Measurements from ENCODE around the gene MLF2. TPM values are rescaled to one million over a fixed set of nuclear protein-coding genes. Genes with fewer than 3 reads are reported as not detected.

MLF2 gene
- total RNA-seq, 1 experiment from 2014 or later: 309 TPM

- H3K79me2 ChIP-seq (ENCODE audit: insufficient read depth, low read length): no peaks in the 10 kb centered on the region
- H3K4me2 ChIP-seq (ENCODE audit: low read length): no peak overlapping the region
- no peak overlapping the region for H2AFZ ChIP-seq (ENCODE audit: low read depth, low read length, poor library complexity, severe bottlenecking)
- no peak overlapping the region for H3K4me3 ChIP-seq (replicated peaks in 1 of 2; ENCODE audit: low read depth in 1 of 2, low read length in 2 of 2)
- DNase-seq (ENCODE audit: low read depth, low spot score) (no peak), ATAC-seq (no peak)
- no peak overlapping the region for H3K27ac ChIP-seq (ENCODE audit: low read depth, low read length)
- no peak overlapping the region for H3K9ac ChIP-seq (ENCODE audit: low read length)
- peaks cover 0 to 6% of the 10 kb centered on the region in 2 experiments; a peak in 2 of 4 replicates for H3K4me1 ChIP-seq (ENCODE audit: control insufficient read depth in 1 of 2, insufficient read depth in 2 of 2, low read length in 2 of 2)
- RAD21 ChIA-PET (ENCODE audit: low non-redundant PET in 1 of 2, low total read pairs in 2 of 2, uncharacterized antibody in 2 of 2, unreplicated experiment in 2 of 2): interaction anchor here in 1 of 2 experiments (1.1 kb wide), 1 partner anchor 9 kb away, joined by 3 read pairs; the partner anchor contains the start of gene ZNF384
- H3K9me3 ChIP-seq (ENCODE audit: control insufficient read depth in 1 of 2, insufficient read depth in 1 of 2, low read depth in 1 of 2, low read length in 2 of 2): no peaks in the 10 kb centered on the region
- POLR2A ChIA-PET: interaction anchor here (0.6 to 2.0 kb wide), 3 partner anchors 9 to 169 kb away, joined by 3 to 7 read pairs (median 3); partner anchors contain the start of gene ZNF384
- no peak for TF ChIP-seq ATF3 (IDR thresholded peaks at IDR 0.05)
- TF ChIP-seq SRF (IDR thresholded peaks at IDR 0.05; ENCODE audit: low read depth): no peak
- TF ChIP-seq JUND (IDR thresholded peaks at IDR 0.05): no peak
- no peak for TF ChIP-seq CEBPB (IDR thresholded peaks at IDR 0.05; ENCODE audit: low read depth)
- no peak for TF ChIP-seq YY1 (IDR thresholded peaks at IDR 0.05; ENCODE audit: extremely low read depth, insufficient replicate concordance, low read depth, low read length)
- no peak for TF ChIP-seq POLR2AphosphoS5 (IDR thresholded peaks at IDR 0.05; ENCODE audit: low read depth, low read length)
- no peak for TF ChIP-seq ZFX (IDR thresholded peaks at IDR 0.05)
- no peaks in the 10 kb centered on the region for H3K27me3 ChIP-seq (ENCODE audit: insufficient read depth, low read length)
- BruUV-seq (replicated peaks): no TSS peak
- no peaks in the 10 kb centered on the region for H3K36me3 ChIP-seq (ENCODE audit: control insufficient read depth in 1 of 2, insufficient read depth in 2 of 2, low read length in 2 of 2)
- intact Hi-C loops (cut with micrococcal nuclease): no loop called here
- CTCF ChIA-PET: interaction anchor here (0.7 to 1.7 kb wide), 5 partner anchors 9 to 161 kb away, joined by 3 to 6 read pairs (median 3); partner anchors contain the start of gene ZNF384
- no peaks in the 10 kb centered on the region for H4K20me1 ChIP-seq (ENCODE audit: insufficient read depth)
- no peaks in the 10 kb centered on the region for H3K9me2 ChIP-seq (ENCODE audit: insufficient read depth)
These were observed 54.4 kb downstream of the MLF2 start for GRCh38 chr12:6698352-6699046.

Other genes with a start within 250 kb of the MLF2 start
- 5,901 TPM for gene GAPDH, start 218.6 kb downstream of the MLF2 start, total RNA-seq (2021; ENCODE audit: unreplicated experiment)
- gene IFFO1, start 197.1 kb downstream of the MLF2 start, total RNA-seq (2021; ENCODE audit: unreplicated experiment): 0.34 TPM
- 108 TPM for gene NOP2, start 184.8 kb downstream of the MLF2 start, total RNA-seq (2021; ENCODE audit: unreplicated experiment)
- 342 TPM for gene CHD4, start 145.8 kb downstream of the MLF2 start, total RNA-seq (2021; ENCODE audit: unreplicated experiment)
- 5.2 TPM for gene LPAR5, start 117.2 kb downstream of the MLF2 start, total RNA-seq (2021; ENCODE audit: unreplicated experiment)
- gene ACRBP, start 105.7 kb downstream of the MLF2 start, total RNA-seq (2021; ENCODE audit: unreplicated experiment): 1.0 TPM
- gene ING4, start 90.0 kb downstream of the MLF2 start, total RNA-seq (2021; ENCODE audit: unreplicated experiment): 17.9 TPM
- gene ZNF384, start 63.8 kb downstream of the MLF2 start, total RNA-seq (2021; ENCODE audit: unreplicated experiment): 73.4 TPM
- not detected for gene PIANP, start 52.3 kb downstream of the MLF2 start, total RNA-seq (2021; ENCODE audit: unreplicated experiment)
- gene COPS7A, start 29.1 kb downstream of the MLF2 start, total RNA-seq (2021; ENCODE audit: unreplicated experiment): 67.8 TPM
- 494 TPM for gene PTMS, start 13.2 kb upstream of the MLF2 start, total RNA-seq (2021; ENCODE audit: unreplicated experiment)
- 3.3 TPM for gene LAG3, start 19.4 kb upstream of the MLF2 start, total RNA-seq (2021; ENCODE audit: unreplicated experiment)
- 0.42 TPM for gene CD4, start 36.4 kb upstream of the MLF2 start, total RNA-seq (2021; ENCODE audit: unreplicated experiment)
- gene GPR162, start 68.7 kb upstream of the MLF2 start, total RNA-seq (2021; ENCODE audit: unreplicated experiment): 2.3 TPM
- 32.2 TPM for gene P3H3, start 75.3 kb upstream of the MLF2 start, total RNA-seq (2021; ENCODE audit: unreplicated experiment)
- gene GNB3, start 87.8 kb upstream of the MLF2 start, total RNA-seq (2021; ENCODE audit: unreplicated experiment): 8.7 TPM
- 63.0 TPM for gene CDCA3, start 98.1 kb upstream of the MLF2 start, total RNA-seq (2021; ENCODE audit: unreplicated experiment)
- 175 TPM for gene USP5, start 99.0 kb upstream of the MLF2 start, total RNA-seq (2021; ENCODE audit: unreplicated experiment)
- 1,068 TPM for gene TPI1, start 114.4 kb upstream of the MLF2 start, total RNA-seq (2021; ENCODE audit: unreplicated experiment)
- 10.0 TPM for gene SPSB2, start 120.2 kb upstream of the MLF2 start, total RNA-seq (2021; ENCODE audit: unreplicated experiment)
- gene LRRC23, start 151.7 kb upstream of the MLF2 start, total RNA-seq (2021; ENCODE audit: unreplicated experiment): 8.0 TPM
- 117 TPM for gene ENO2, start 161.4 kb upstream of the MLF2 start, total RNA-seq (2021; ENCODE audit: unreplicated experiment)
- gene ATN1, start 174.8 kb upstream of the MLF2 start, total RNA-seq (2021; ENCODE audit: unreplicated experiment): 104 TPM
- gene RNU7-1, start 190.7 kb upstream of the MLF2 start, total RNA-seq (2021; ENCODE audit: unreplicated experiment): not detected
- 202 TPM for gene C12orf57, start 190.9 kb upstream of the MLF2 start, total RNA-seq (2021; ENCODE audit: unreplicated experiment)
- 47.7 TPM for gene PTPN6, start 198.2 kb upstream of the MLF2 start, total RNA-seq (2021; ENCODE audit: unreplicated experiment)
- 466 TPM for gene PHB2, start 217.5 kb upstream of the MLF2 start, total RNA-seq (2021; ENCODE audit: unreplicated experiment)
- gene EMG1, start 217.8 kb upstream of the MLF2 start, total RNA-seq (2021; ENCODE audit: unreplicated experiment): 111 TPM

All from HCT116 (cell line).